HL-60 (cell line): Measurements from ENCODE around the gene PSMA1.

Experiments
- DNase-seq, 2 experiments: peaks; one replicate each; pipeline ENCODE4 v3.0.0-alpha.2; 2010 to 2020; ENCODE audit warnings: low read depth in 1 of 2, low spot score in 1 of 2
- H3K27ac ChIP-seq: fragments of 250-450 bp; sonication (Bioruptor Pico); replicated peaks from 2 replicates; pipeline ENCODE4 v1.5.1; 2020; ENCODE audit warnings: mild to moderate bottlenecking, moderate library complexity
- H3K27me3 ChIP-seq: fragments of 250-450 bp; sonication (Bioruptor Pico); 2 replicates; pipeline ENCODE4 v1.5.1; 2021; ENCODE audit warnings: mild to moderate bottlenecking, moderate library complexity; ENCODE audit not compliant: insufficient read depth, poor library complexity, severe bottlenecking
- H3K4me3 ChIP-seq: replicated peaks from 2 replicates; pipeline ENCODE4 v1.5.1; 2011; ENCODE audit warnings: mild to moderate bottlenecking, control low read depth, low read length; ENCODE audit not compliant: insufficient read depth
- CTCF ChIP-seq: IDR thresholded peaks from one replicate; pipeline ENCODE4 v1.5.1; 2011; ENCODE audit warnings: low read length, control low read depth, inconsistent platforms; ENCODE audit not compliant: insufficient read depth
- GABPA ChIP-seq: IDR thresholded peaks from 2 replicates; pipeline ENCODE4 v1.6.1; 2012; ENCODE audit warnings: low read depth
- POLR2AphosphoS5 ChIP-seq: IDR thresholded peaks from 2 replicates; pipeline ENCODE4 v1.6.1; 2012; ENCODE audit warnings: low read depth
- REST ChIP-seq: IDR thresholded peaks from 2 replicates; pipeline ENCODE4 v1.6.1; 2012; ENCODE audit warnings: low read depth; ENCODE audit not compliant: insufficient replicate concordance
- SPI1 ChIP-seq: IDR thresholded peaks from 2 replicates; pipeline ENCODE4 v1.6.1; 2012; ENCODE audit warnings: low read depth, mild to moderate bottlenecking, borderline replicate concordance

Gene PSMA1

GRCh38 chr11:14519597-14519916 lies 629 bp downstream of the PSMA1 start:
- H3K27ac ChIP-seq: peak overlapping the region; percentile 87
- no peaks in the 10 kb centered on the region for H3K27me3 ChIP-seq
- DNase-seq: peak; percentile 36 to 48
- peak overlapping the region; percentile 87 for H3K4me3 ChIP-seq
- TF ChIP-seq REST (no peak), SPI1 (peak; percentile 72), GABPA (no peak), POLR2AphosphoS5 (no peak)

GRCh38 chr11:14518820-14519219 lies 1.4 kb downstream of the PSMA1 start:
- Histone ChIP-seq H3K4me3 (peak overlapping the region; percentile 87), H3K27ac (peak overlapping the region; percentile 87), H3K27me3 (no peaks in the 10 kb centered on the region)
- no peak for DNase-seq
- no peak for TF ChIP-seq GABPA
- no peak for TF ChIP-seq POLR2AphosphoS5
- no peak for TF ChIP-seq SPI1
- TF ChIP-seq REST: no peak
- TF ChIP-seq CTCF: no peak

GRCh38 chr11:14513800-14514199 lies 6.4 kb downstream of the PSMA1 start:
- no peak for DNase-seq

More at GRCh38 chr11:14513800-14514199, 6.4 kb downstream of the PSMA1 start:
- Histone ChIP-seq H3K27me3 (no peaks in the 10 kb centered on the region), H3K27ac (no peak overlapping the region), H3K4me3 (no peak overlapping the region)
- TF ChIP-seq SPI1: no peak
- no peak for TF ChIP-seq GABPA
- no peak for TF ChIP-seq POLR2AphosphoS5
- TF ChIP-seq REST: no peak
- TF ChIP-seq CTCF: no peak
